IMR-90 (cell line): Measurements from ENCODE around the gene GOLGA1.

Experiments
- BHLHE40 ChIP-seq: fragments of 150-350 bp; IDR thresholded peaks from 2 replicates; pipeline ENCODE4 v1.6.1; 2016; ENCODE audit warnings: mild to moderate bottlenecking, low read depth, low read length
- CEBPB ChIP-seq: IDR thresholded peaks from 2 replicates; pipeline ENCODE4 v1.6.1; 2012; ENCODE audit warnings: low read depth, low read length, improper control_type of control experiment
- CTCF ChIP-seq: conservative IDR thresholded peaks from 2 replicates; pipeline ENCODE4 v1.5.1; 2012; ENCODE audit warnings: mild to moderate bottlenecking, low read depth, low read length, improper control_type of control experiment
- FOS ChIP-seq: fragments of 150-350 bp; IDR thresholded peaks from 2 replicates; pipeline ENCODE4 v1.6.1; 2016; ENCODE audit warnings: low read depth, low read length
- MAFK ChIP-seq: IDR thresholded peaks from 2 replicates; pipeline ENCODE4 v1.6.1; 2012; ENCODE audit warnings: low read depth, low read length, improper control_type of control experiment
- POLR2A ChIP-seq: IDR thresholded peaks from 2 replicates; pipeline ENCODE4 v1.6.1; 2012; ENCODE audit warnings: mild to moderate bottlenecking, low read depth, low read length
- RFX5 ChIP-seq: IDR thresholded peaks from 2 replicates; pipeline ENCODE4 v1.8.0; 2012; ENCODE audit warnings: low read depth, mild to moderate bottlenecking, low read length, moderate library complexity
- SMC3 ChIP-seq: fragments of 150-350 bp; IDR thresholded peaks from 2 replicates; pipeline ENCODE4 v1.6.1; 2016; ENCODE audit warnings: low read depth, mild to moderate bottlenecking, antibody characterized with exemption, low read length, moderate library complexity

- TF ChIP-seq POLR2A (no peak), CTCF (peak; percentile 51), RFX5 (no peak), BHLHE40 (no peak), CEBPB (no peak), SMC3 (peak; percentile 20; the same call in 1 of the 2 replicates), MAFK (no peak), FOS (no peak)
These were observed 101.1 kb downstream of the GOLGA1 start for GRCh38 chr9:124839612-124840299.
